ENCODE measurements around the gene KCNV2. TPM values are rescaled to one million over a fixed set of nuclear protein-coding genes. Genes with fewer than 3 reads are reported as not detected.

The KCNV2 gene
- total RNA-seq: not detected
- not detected for polyA plus RNA-seq
- long read RNA-seq, donor 1: 0 reads
- long read RNA-seq, donor 2: 0 reads
- long read RNA-seq, donor 3, partial matches to known transcripts: 62 of 62 reads
- long read RNA-seq, donor 3, other reads (novel, unspliced or antisense): 0 of 62 reads
- long read RNA-seq, donor 4: 0 reads
- long read RNA-seq, donor 5: 0 reads
- long read RNA-seq, donor 6: 0 reads
- long read RNA-seq, donor 7: 0 reads
- long read RNA-seq, donor 8: 0 reads
- long read RNA-seq, donor 9, partial matches to known transcripts: 7 of 12 reads
- long read RNA-seq, donor 9, other reads (novel, unspliced or antisense): 5 of 12 reads
- long read RNA-seq, donor 10: 0 reads

DNA sequence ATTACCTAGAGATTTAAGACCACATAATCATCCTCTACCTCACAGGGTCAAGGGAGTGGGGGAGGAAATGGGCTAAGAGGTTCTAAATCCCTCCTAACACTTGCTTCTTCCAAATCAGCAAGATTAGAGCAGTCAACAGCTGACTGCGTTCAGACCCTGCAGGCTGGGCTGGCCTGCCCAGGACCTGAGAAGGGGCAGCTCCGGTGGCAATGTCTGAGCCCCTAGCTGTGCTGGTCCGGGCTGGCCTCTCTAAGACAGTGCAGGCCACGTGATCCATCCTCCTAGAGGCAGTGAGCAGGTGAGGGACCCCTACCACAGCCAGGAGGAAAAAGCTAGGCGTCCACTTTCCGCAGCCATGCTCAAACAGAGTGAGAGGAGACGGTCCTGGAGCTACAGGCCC lies at the start of gene KCNV2:
Gene KCNV2, plus strand, starts transcription at position 126 of the 400 bp plus-strand sequence. Its CDS starts 230 bp downstream, at position 356.
- no peak within 1 kb of the TSS for H3K4me3 ChIP-seq (ENCODE audit: low read length in 2 of 2)
- H3K27ac ChIP-seq (ENCODE audit: low read depth in 1 of 2, low read length in 1 of 2): no peak within 1 kb of the TSS
- peaks cover 0 to 6% of the 10 kb centered on the region in 2 donors for H3K9me3 ChIP-seq (ENCODE audit: control insufficient read depth in 2 of 2, insufficient read depth in 1 of 2, low read length in 1 of 2)
- 98% methylated on average over 7 of the region's 7 CpGs for WGBS
- DNase-seq (ENCODE audit: low read depth in 6 of 9, low spot score in 9 of 9): no peak
- no peaks in the 10 kb centered on the region for H3K27me3 ChIP-seq (ENCODE audit: control insufficient read depth in 2 of 2, insufficient read depth in 1 of 2, low read length in 1 of 2)
- H3K4me1 ChIP-seq (ENCODE audit: control insufficient read depth in 2 of 2, insufficient read depth in 2 of 2, low read length in 2 of 2): no peaks in the 10 kb centered on the region
- no peaks in the 10 kb centered on the region for H3K36me3 ChIP-seq (ENCODE audit: control insufficient read depth in 2 of 2, insufficient read depth in 2 of 2, low read length in 1 of 2)

GRCh38 chr9:2673161-2673560 lies 44.1 kb upstream of the KCNV2 start:
- Histone ChIP-seq H3K4me1 (ENCODE audit: control insufficient read depth in 2 of 2, insufficient read depth in 2 of 2, low read length in 2 of 2) (no peaks in the 10 kb centered on the region), H3K4me3 (ENCODE audit: low read length in 2 of 2) (no peak overlapping the region), H3K27ac (ENCODE audit: low read depth in 1 of 2, low read length in 1 of 2) (no peak overlapping the region), H3K27me3 (ENCODE audit: control insufficient read depth in 2 of 2, insufficient read depth in 1 of 2, low read length in 1 of 2) (no peaks in the 10 kb centered on the region), H3K36me3 (ENCODE audit: control insufficient read depth in 2 of 2, insufficient read depth in 2 of 2, low read length in 1 of 2) (no peaks in the 10 kb centered on the region), H3K9me3 (ENCODE audit: control insufficient read depth in 2 of 2, insufficient read depth in 1 of 2, low read length in 1 of 2) (no peaks in the 10 kb centered on the region)
- no peak for DNase-seq (ENCODE audit: low read depth in 6 of 9, low spot score in 9 of 9)
- 89% methylated on average over 1 of the region's 3 CpGs for WGBS

DNA sequence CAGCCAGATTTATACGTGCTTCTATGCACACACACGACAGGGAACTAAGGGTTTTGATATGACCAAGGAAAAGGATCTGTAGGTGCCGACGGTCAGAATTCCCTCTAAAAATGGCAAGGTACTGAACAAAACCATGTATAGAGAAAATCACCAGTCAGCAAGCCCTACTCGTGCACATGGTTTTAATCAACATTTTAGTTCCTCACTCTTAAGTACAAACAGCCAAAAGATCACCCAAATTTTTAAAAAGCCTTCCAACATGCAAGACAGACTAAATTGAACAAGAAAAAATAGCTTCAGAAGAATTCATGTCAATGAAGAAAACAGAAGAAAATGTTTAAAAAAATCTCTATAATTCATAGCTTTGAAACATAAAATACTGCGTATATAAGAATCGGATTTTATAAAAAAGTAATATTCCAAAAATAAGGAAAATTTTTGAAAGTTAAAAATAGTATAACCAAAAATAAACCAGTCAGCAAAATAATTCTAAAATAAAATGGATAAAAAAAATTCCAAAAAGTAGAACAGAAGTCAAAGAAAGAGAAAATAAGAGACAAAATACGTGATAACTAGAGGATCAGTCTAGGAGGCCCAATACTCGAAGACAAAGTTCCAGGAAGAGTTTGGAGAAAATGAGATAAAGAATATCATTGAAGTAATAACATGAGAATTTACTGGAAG lies 43.0 kb upstream of the KCNV2 start:
- H3K4me1 ChIP-seq (ENCODE audit: control insufficient read depth in 2 of 2, insufficient read depth in 2 of 2, low read length in 2 of 2): no peaks in the 10 kb centered on the region
- 96% methylated on average over 9 of the region's 9 CpGs for WGBS
- H3K36me3 ChIP-seq (ENCODE audit: control insufficient read depth in 2 of 2, insufficient read depth in 2 of 2, low read length in 1 of 2): no peaks in the 10 kb centered on the region
- DNase-seq (ENCODE audit: low read depth in 6 of 9, low spot score in 9 of 9): no peak
- H3K27me3 ChIP-seq (ENCODE audit: control insufficient read depth in 2 of 2, insufficient read depth in 1 of 2, low read length in 1 of 2): no peaks in the 10 kb centered on the region
- no peaks in the 10 kb centered on the region for H3K9me3 ChIP-seq (ENCODE audit: control insufficient read depth in 2 of 2, insufficient read depth in 1 of 2, low read length in 1 of 2)
- no peak overlapping the region for H3K4me3 ChIP-seq (ENCODE audit: low read length in 2 of 2)
- H3K27ac ChIP-seq (ENCODE audit: low read depth in 1 of 2, low read length in 1 of 2): no peak overlapping the region

GRCh38 chr9:2675834-2676233 lies 41.5 kb upstream of the KCNV2 start:
- no peaks in the 10 kb centered on the region for H3K4me1 ChIP-seq (ENCODE audit: control insufficient read depth in 2 of 2, insufficient read depth in 2 of 2, low read length in 2 of 2)
- DNase-seq (ENCODE audit: low read depth in 6 of 9, low spot score in 9 of 9): no peak
- H3K36me3 ChIP-seq (ENCODE audit: control insufficient read depth in 2 of 2, insufficient read depth in 2 of 2, low read length in 1 of 2): no peaks in the 10 kb centered on the region
- WGBS: 86% methylated on average over 1 of the region's 1 CpG
- no peak overlapping the region for H3K27ac ChIP-seq (ENCODE audit: low read depth in 1 of 2, low read length in 1 of 2)
- H3K4me3 ChIP-seq (ENCODE audit: low read length in 2 of 2): no peak overlapping the region
- no peaks in the 10 kb centered on the region for H3K9me3 ChIP-seq (ENCODE audit: control insufficient read depth in 2 of 2, insufficient read depth in 1 of 2, low read length in 1 of 2)
- H3K27me3 ChIP-seq (ENCODE audit: control insufficient read depth in 2 of 2, insufficient read depth in 1 of 2, low read length in 1 of 2): no peaks in the 10 kb centered on the region

DNA sequence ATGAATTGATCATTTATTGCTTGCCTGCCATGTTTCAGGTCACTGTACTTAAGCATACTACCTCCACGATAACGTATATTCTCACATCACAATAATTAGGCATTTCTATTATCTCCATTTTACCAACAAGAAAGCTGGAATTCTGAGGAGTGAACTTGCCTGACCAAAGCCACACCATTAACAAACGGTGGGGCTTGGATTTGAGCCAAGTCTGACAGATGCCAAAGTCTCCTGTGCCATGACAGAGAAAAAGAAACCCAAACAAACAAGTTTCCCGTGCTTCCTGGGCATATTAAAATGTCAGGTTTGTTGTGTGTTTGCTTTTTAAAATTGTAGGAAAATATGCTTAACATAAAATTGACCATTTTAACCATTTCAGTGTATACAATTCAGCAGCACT lies 40.8 kb upstream of the KCNV2 start:
- Histone ChIP-seq H3K4me3 (ENCODE audit: low read length in 2 of 2) (no peak overlapping the region), H3K27me3 (ENCODE audit: control insufficient read depth in 2 of 2, insufficient read depth in 1 of 2, low read length in 1 of 2) (no peaks in the 10 kb centered on the region), H3K36me3 (ENCODE audit: control insufficient read depth in 2 of 2, insufficient read depth in 2 of 2, low read length in 1 of 2) (no peaks in the 10 kb centered on the region), H3K4me1 (ENCODE audit: control insufficient read depth in 2 of 2, insufficient read depth in 2 of 2, low read length in 2 of 2) (no peaks in the 10 kb centered on the region), H3K9me3 (ENCODE audit: control insufficient read depth in 2 of 2, insufficient read depth in 1 of 2, low read length in 1 of 2) (no peaks in the 10 kb centered on the region), H3K27ac (ENCODE audit: low read depth in 1 of 2, low read length in 1 of 2) (no peak overlapping the region)
- no peak for DNase-seq (ENCODE audit: low read depth in 6 of 9, low spot score in 9 of 9)
- 84% methylated on average over 4 of the region's 4 CpGs for WGBS

DNA sequence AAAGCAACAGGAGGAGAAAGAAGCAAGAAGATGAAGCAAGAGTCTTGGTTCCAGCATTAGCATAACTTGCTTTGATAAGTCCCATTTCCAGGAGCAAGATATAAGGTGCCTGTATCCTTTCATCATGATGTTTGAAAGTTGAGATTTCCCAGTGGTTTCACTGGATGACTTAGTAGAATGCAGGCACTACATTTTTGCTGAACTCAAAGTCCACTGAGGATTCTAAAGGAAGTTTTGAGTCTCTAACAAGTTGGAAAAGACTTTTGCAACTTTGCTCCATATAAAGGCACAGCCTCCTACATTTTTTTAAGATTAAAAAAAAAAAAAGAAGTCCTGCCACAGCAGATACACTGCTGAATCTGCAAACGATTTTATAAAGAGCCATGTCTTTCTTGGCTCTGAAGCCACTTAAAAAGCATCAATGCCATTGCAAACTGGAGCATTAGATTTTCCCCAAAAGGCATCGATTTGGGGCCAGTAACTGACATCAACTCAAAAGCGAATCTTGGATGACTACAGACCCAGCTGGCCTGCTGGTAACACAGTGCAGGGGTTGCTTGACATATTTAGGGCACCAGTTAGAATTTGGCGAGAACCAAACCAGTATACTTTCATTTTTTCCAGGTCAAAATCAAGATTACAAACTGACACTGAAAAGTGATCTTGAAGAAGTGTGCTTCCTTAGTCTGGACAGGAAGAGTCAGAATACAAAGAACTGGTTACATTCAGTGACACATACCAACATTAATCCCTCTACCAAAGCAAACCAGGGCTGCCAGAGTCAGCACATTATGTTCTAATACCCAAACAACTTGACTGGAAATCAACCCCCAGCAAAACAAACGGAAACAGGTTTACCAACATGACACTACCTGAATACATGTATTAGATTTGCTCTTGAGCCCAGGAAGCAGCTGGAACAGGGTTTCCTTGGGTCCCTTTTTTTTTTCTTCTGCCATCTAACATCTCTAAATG lies 39.1 kb upstream of the KCNV2 start:
- DNase-seq (ENCODE audit: low read depth in 6 of 9, low spot score in 9 of 9): no peak
- no peaks in the 10 kb centered on the region for H3K27me3 ChIP-seq (ENCODE audit: control insufficient read depth in 2 of 2, insufficient read depth in 1 of 2, low read length in 1 of 2)
- no peak overlapping the region for H3K4me3 ChIP-seq (ENCODE audit: low read length in 2 of 2)
- no peaks in the 10 kb centered on the region for H3K4me1 ChIP-seq (ENCODE audit: control insufficient read depth in 2 of 2, insufficient read depth in 2 of 2, low read length in 2 of 2)
- no peaks in the 10 kb centered on the region for H3K36me3 ChIP-seq (ENCODE audit: control insufficient read depth in 2 of 2, insufficient read depth in 2 of 2, low read length in 1 of 2)
- H3K27ac ChIP-seq (ENCODE audit: low read depth in 1 of 2, low read length in 1 of 2): no peak overlapping the region
- 86% methylated on average over 5 of the region's 5 CpGs for WGBS
- no peaks in the 10 kb centered on the region for H3K9me3 ChIP-seq (ENCODE audit: control insufficient read depth in 2 of 2, insufficient read depth in 1 of 2, low read length in 1 of 2)

- Histone ChIP-seq H3K4me3 (ENCODE audit: low read length in 2 of 2) (no peak overlapping the region), H3K27ac (ENCODE audit: low read depth in 1 of 2, low read length in 1 of 2) (no peak overlapping the region), H3K27me3 (ENCODE audit: control insufficient read depth in 2 of 2, insufficient read depth in 1 of 2, low read length in 1 of 2) (no peaks in the 10 kb centered on the region), H3K9me3 (ENCODE audit: control insufficient read depth in 2 of 2, insufficient read depth in 1 of 2, low read length in 1 of 2) (no peaks in the 10 kb centered on the region), H3K36me3 (ENCODE audit: control insufficient read depth in 2 of 2, insufficient read depth in 2 of 2, low read length in 1 of 2) (no peaks in the 10 kb centered on the region), H3K4me1 (ENCODE audit: control insufficient read depth in 2 of 2, insufficient read depth in 2 of 2, low read length in 2 of 2) (no peaks in the 10 kb centered on the region)
- WGBS: 96% methylated on average over 2 of the region's 2 CpGs
- no peak for DNase-seq (ENCODE audit: low read depth in 6 of 9, low spot score in 9 of 9)
These were observed 38.3 kb upstream of the KCNV2 start for GRCh38 chr9:2679011-2679410.

GRCh38 chr9:2681981-2682380 lies 35.3 kb upstream of the KCNV2 start:
- Histone ChIP-seq H3K4me1 (ENCODE audit: control insufficient read depth in 2 of 2, insufficient read depth in 2 of 2, low read length in 2 of 2) (no peaks in the 10 kb centered on the region), H3K9me3 (ENCODE audit: control insufficient read depth in 2 of 2, insufficient read depth in 1 of 2, low read length in 1 of 2) (no peaks in the 10 kb centered on the region), H3K27me3 (ENCODE audit: control insufficient read depth in 2 of 2, insufficient read depth in 1 of 2, low read length in 1 of 2) (no peaks in the 10 kb centered on the region), H3K4me3 (ENCODE audit: low read length in 2 of 2) (no peak overlapping the region), H3K36me3 (ENCODE audit: control insufficient read depth in 2 of 2, insufficient read depth in 2 of 2, low read length in 1 of 2) (no peaks in the 10 kb centered on the region), H3K27ac (ENCODE audit: low read depth in 1 of 2, low read length in 1 of 2) (no peak overlapping the region)
- DNase-seq (ENCODE audit: low read depth in 6 of 9, low spot score in 9 of 9): no peak
- 95% methylated on average over 1 of the region's 1 CpG for WGBS

DNA sequence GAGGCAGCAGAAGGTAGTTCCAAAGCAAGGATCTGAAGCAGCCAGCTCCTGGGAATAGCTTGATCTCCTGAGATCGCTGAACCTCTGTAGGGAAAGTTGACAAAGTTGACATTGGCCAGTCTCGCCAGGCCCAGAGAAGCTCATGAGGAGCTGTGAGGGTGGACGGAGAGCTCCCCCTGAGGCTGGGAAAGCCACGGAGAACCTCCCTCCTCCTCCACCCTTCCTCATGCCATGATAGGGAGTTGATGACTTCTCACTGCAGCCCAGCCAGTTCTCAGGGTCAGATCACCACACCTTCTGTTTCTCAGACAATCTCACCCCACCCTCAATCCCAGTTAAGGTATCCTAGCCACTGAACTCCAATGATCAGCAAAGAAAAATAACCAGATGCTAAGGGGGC lies 30.4 kb upstream of the KCNV2 start:
- no peaks in the 10 kb centered on the region for H3K36me3 ChIP-seq (ENCODE audit: control insufficient read depth in 2 of 2, insufficient read depth in 2 of 2, low read length in 1 of 2)
- no peak for DNase-seq (ENCODE audit: low read depth in 6 of 9, low spot score in 9 of 9)
- no peak overlapping the region for H3K27ac ChIP-seq (ENCODE audit: low read depth in 1 of 2, low read length in 1 of 2)
- H3K27me3 ChIP-seq (ENCODE audit: control insufficient read depth in 2 of 2, insufficient read depth in 1 of 2, low read length in 1 of 2): no peaks in the 10 kb centered on the region
- no peaks in the 10 kb centered on the region for H3K9me3 ChIP-seq (ENCODE audit: control insufficient read depth in 2 of 2, insufficient read depth in 1 of 2, low read length in 1 of 2)
- no peaks in the 10 kb centered on the region for H3K4me1 ChIP-seq (ENCODE audit: control insufficient read depth in 2 of 2, insufficient read depth in 2 of 2, low read length in 2 of 2)
- 96% methylated on average over 4 of the region's 4 CpGs for WGBS
- no peak overlapping the region for H3K4me3 ChIP-seq (ENCODE audit: low read length in 2 of 2)
